Naive thymus-derived CD4-positive, alpha-beta T cell (primary cell): ENCODE results near the gene TSHZ1. TPM values are rescaled to one million over a fixed set of nuclear protein-coding genes. Genes with fewer than 3 reads are reported as not detected.

Source experiments
- ATAC-seq: fragments of 150-1000 bp; cut with Tn5 transposase; 2 replicates; pipeline ENCODE4 v1.10.0; 2021; ENCODE audit warnings: mild to moderate bottlenecking, moderate library complexity
- CTCF ChIA-PET: fragments of 350-600 bp; sonication (Branson Sonifier 250); formaldehyde crosslinking; loops from one replicate; lab custom pipeline; 2021; ENCODE audit warnings: antibody characterized with exemption; lab: Charles Lee
- POLR2A ChIA-PET: fragments of 350-600 bp; sonication (Branson Sonifier 250); formaldehyde crosslinking; loops from one replicate; lab custom pipeline; 2021; ENCODE audit warnings: antibody characterized with exemption, inconsistent platforms; lab: Charles Lee
- DNase-seq, 9 donors: peaks; one replicate each; pipeline versions ENCODE4 v3.0.0 to v3.0.0-alpha.2; 2020 to 2022; ENCODE audit warnings: mixed read lengths in 1 of 9
- H3K27ac ChIP-seq: one replicate; pipeline ENCODE4 v1.7.0; 2013; ENCODE audit warnings: mild to moderate bottlenecking, low read depth, low read length, moderate library complexity
- H3K27me3 ChIP-seq, 2 donors: one replicate each; pipeline ENCODE4 v1.7.0; 2013; ENCODE audit warnings: low read length in 2 of 2, mild to moderate bottlenecking in 2 of 2, moderate library complexity in 2 of 2; ENCODE audit not compliant: control insufficient read depth in 2 of 2, insufficient read depth in 2 of 2
- H3K36me3 ChIP-seq, 3 experiments: 1 replicate in 2 of 3; 2 replicates in 1 of 3; pipeline ENCODE4 v1.7.0; 2013; ENCODE audit warnings: low read length in 3 of 3, mild to moderate bottlenecking in 3 of 3, moderate library complexity in 1 of 3; ENCODE audit not compliant: insufficient read depth in 3 of 3, control insufficient read depth in 2 of 3
- H3K4me1 ChIP-seq, 2 donors: one replicate each; pipeline ENCODE4 v1.7.0; 2013; ENCODE audit warnings: low read length in 2 of 2, mild to moderate bottlenecking in 2 of 2, moderate library complexity in 1 of 2; ENCODE audit not compliant: control insufficient read depth in 2 of 2, insufficient read depth in 2 of 2
- H3K4me3 ChIP-seq: 2 replicates; pipeline ENCODE4 v1.7.0; 2013; ENCODE audit warnings: mild to moderate bottlenecking, low read length
- H3K9me3 ChIP-seq, 3 experiments: 1 replicate in 2 of 3; 2 replicates in 1 of 3; pipeline ENCODE4 v1.7.0; 2013; ENCODE audit warnings: low read length in 3 of 3; ENCODE audit not compliant: control insufficient read depth in 2 of 3
- H3K27ac Mint-ChIP-seq, 9 donors: one replicate each; pipeline ENCODE4 v1.8.0; 2020 to 2022; ENCODE audit warnings: mixed read lengths in 9 of 9, mild to moderate bottlenecking in 8 of 9, moderate library complexity in 5 of 9, inconsistent platforms in 2 of 9
- H3K27me3 Mint-ChIP-seq, 5 donors: one replicate each; pipeline ENCODE4 v1.8.0; 2021 to 2022; ENCODE audit warnings: mixed read lengths in 5 of 5, mild to moderate bottlenecking in 1 of 5
- H3K36me3 Mint-ChIP-seq, 5 donors: one replicate each; pipeline ENCODE4 v1.8.0; 2020 to 2022; ENCODE audit warnings: mixed read lengths in 5 of 5, mild to moderate bottlenecking in 3 of 5, inconsistent platforms in 1 of 5
- H3K4me1 Mint-ChIP-seq, 7 donors: one replicate each; pipeline ENCODE4 v1.8.0; 2020 to 2022; ENCODE audit warnings: mixed read lengths in 7 of 7, mild to moderate bottlenecking in 3 of 7, inconsistent platforms in 1 of 7
- H3K4me3 Mint-ChIP-seq, 10 donors: one replicate each; pipeline ENCODE4 v1.8.0; 2020 to 2022; ENCODE audit warnings: mild to moderate bottlenecking in 10 of 10, mixed read lengths in 10 of 10, moderate library complexity in 6 of 10, inconsistent platforms in 2 of 10
- H3K9me3 Mint-ChIP-seq, 11 donors: one replicate each; pipeline ENCODE4 v1.8.0; 2020 to 2022; ENCODE audit warnings: mixed read lengths in 11 of 11, mild to moderate bottlenecking in 4 of 11, inconsistent platforms in 1 of 11, moderate library complexity in 1 of 11
- intact Hi-C, 2 donors: fragments of 100-400 bp; cut with micrococcal nuclease; formaldehyde crosslinking; loops; one replicate each; pipeline ENCODE4 v1.15.1; 2023
- polyA plus RNA-seq, 2 donors: library from polyadenylated mRNA; unstranded; fragments of 300-500 nt; fragmentation: Illumina TruSeq; gene quantifications; one replicate each; pipeline ENCODE4 v1.2.3, GENCODE V29; 2021
- total RNA-seq, 6 experiments: library from RNA in 5 of 6; stranded (reverse) in 5 of 6; gene quantifications; 1 replicate in 5 of 6; 2 replicates in 1 of 6; pipeline ENCODE4 v1.2.3 and lab custom pipeline; 2021 to 2026

The TSHZ1 gene
- total and polyA plus RNA-seq, 7 experiments from 2014 or later, result 4.5 to 33.5 (median 23.4) TPM

DNA sequence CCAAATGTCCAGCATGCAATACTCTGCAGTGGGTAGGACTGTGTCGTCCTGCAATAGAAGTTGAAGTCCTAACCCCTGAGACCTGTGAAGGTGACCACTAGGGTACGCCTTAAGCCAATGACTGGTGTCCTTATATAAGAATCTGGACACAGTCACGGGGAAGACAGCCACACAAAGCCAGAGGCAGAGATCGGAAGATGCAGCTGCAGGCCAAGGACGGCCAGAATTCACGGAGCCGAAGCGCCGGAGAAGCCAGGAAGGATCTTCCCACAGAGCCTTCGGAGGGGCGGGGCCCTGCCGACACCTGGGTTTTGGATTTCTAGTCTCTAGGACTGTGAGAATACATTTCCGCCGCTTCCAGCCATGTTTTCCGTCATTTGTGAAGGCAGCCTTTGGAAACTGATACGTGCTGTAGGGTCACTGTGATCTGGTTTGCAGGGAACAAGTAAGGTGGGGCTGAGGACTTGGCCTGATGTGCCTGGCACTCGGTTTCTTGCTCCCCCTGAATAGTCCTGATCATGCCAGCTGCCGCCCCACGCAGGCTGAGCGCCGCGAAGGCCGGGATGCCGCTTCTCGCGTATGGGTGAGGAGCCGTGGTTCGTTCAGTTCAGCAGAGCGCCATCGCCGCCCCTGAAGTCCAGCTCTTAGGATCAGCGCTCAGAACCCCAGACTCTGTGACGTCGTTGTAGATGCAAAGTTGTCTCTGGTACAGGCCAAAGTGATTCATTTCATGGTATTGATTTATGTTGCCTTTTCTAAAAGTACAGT, 40.4 kb upstream of the TSHZ1 start:
- H3K4me3 Mint-ChIP-seq, result no peak overlapping the region
- Histone ChIP-seq H3K4me3 (no peak overlapping the region), H3K27me3 (no peaks in the 10 kb centered on the region), H3K36me3 (no peaks in the 10 kb centered on the region), H3K4me1 (no peaks in the 10 kb centered on the region), H3K27ac (no peak overlapping the region), H3K9me3 (no peaks in the 10 kb centered on the region)
- peak overlapping the region in 1 of 9 donors; percentile 2 for H3K27ac Mint-ChIP-seq
- no peaks in the 10 kb centered on the region for H3K36me3 Mint-ChIP-seq
- no peak for ATAC-seq
- peaks cover 0 to 16% (median 7%) of the 10 kb centered on the region in 7 donors for H3K4me1 Mint-ChIP-seq
- ChIA-PET POLR2A (no interaction called here), CTCF (interaction anchor here (0.7 kb wide), 1 partner anchor 74 kb away, joined by 3 read pairs; no protein-coding TSS in a partner anchor)
- peaks cover 0 to 10% (median 0%) of the 10 kb centered on the region in 11 donors for H3K9me3 Mint-ChIP-seq
- no peak for DNase-seq
- intact Hi-C loops, result loop anchor here in 1 of 2 donors (10.0 kb wide), 1 partner anchor 305 kb away; no protein-coding TSS in a partner anchor
- H3K27me3 Mint-ChIP-seq, result peaks cover 0 to 4% (median 0%) of the 10 kb centered on the region in 5 donors

- no peaks in the 10 kb centered on the region for H3K9me3 ChIP-seq
- no peaks in the 10 kb centered on the region for H3K27me3 ChIP-seq
- Mint-ChIP-seq H3K4me3 (no peak overlapping the region), H3K27me3 (peaks cover 0 to 4% (median 0%) of the 10 kb centered on the region in 5 donors), H3K36me3 (no peaks in the 10 kb centered on the region), H3K4me1 (peaks cover 0 to 16% (median 7%) of the 10 kb centered on the region in 7 donors), H3K27ac (no peak overlapping the region), H3K9me3 (peaks cover 0 to 3% (median 0%) of the 10 kb centered on the region in 11 donors)
- ATAC-seq (no peak), DNase-seq (no peak)
- CTCF ChIA-PET, result interaction anchor here (0.7 kb wide), 1 partner anchor 73 kb away, joined by 3 read pairs; no protein-coding TSS in a partner anchor
- H3K4me3 ChIP-seq, result no peak overlapping the region
- intact Hi-C loops, result loop anchor here in 1 of 2 donors (10.0 kb wide), 1 partner anchor 304 kb away; no protein-coding TSS in a partner anchor
- no peaks in the 10 kb centered on the region for H3K4me1 ChIP-seq
- no peak overlapping the region for H3K27ac ChIP-seq
- POLR2A ChIA-PET, result no interaction called here
- H3K36me3 ChIP-seq, result no peaks in the 10 kb centered on the region
These were observed 39.7 kb upstream of the TSHZ1 start for GRCh38 chr18:75170916-75171315.

- DNase-seq, result no peak
- intact Hi-C loops, result loop anchor here in 1 of 2 donors (10.0 kb wide), 1 partner anchor 302 kb away; no protein-coding TSS in a partner anchor
- peaks cover 0 to 4% (median 0%) of the 10 kb centered on the region in 5 donors for H3K27me3 Mint-ChIP-seq
These were observed 38.1 kb upstream of the TSHZ1 start for GRCh38 chr18:75172299-75173124.

DNA sequence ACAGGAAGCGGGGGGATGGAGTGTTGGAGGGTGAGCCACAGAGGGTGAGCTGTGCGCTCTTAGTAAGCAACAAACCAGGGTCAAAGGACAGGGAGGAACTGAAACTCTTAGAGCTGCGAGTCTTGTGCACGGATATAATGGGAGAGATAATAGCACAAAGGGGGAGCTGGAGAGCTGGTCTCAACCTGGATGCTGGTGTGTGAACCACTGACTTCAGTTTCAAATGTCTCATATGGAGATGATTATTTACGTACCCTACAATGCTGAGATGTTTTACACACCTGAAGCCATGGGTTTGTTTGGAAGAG, 37.5 kb upstream of the TSHZ1 start:
- ATAC-seq, result peak; percentile 72
- peaks cover 0 to 16% (median 10%) of the 10 kb centered on the region in 7 donors for H3K4me1 Mint-ChIP-seq
- CTCF ChIA-PET, result interaction anchor here (1.1 to 1.3 kb wide), 2 partner anchors 12 to 71 kb away, joined by 3 read pairs; no protein-coding TSS in a partner anchor
- H3K36me3 Mint-ChIP-seq, result no peaks in the 10 kb centered on the region
- H3K27me3 Mint-ChIP-seq, result peaks cover 0 to 4% (median 0%) of the 10 kb centered on the region in 5 donors
- DNase-seq, result peak in 3 of 9 donors; percentile 11 to 23 (median 16)
- POLR2A ChIA-PET, result interaction anchor here (1.2 kb wide), 1 partner anchor 34 kb away, joined by 5 read pairs; no protein-coding TSS in a partner anchor
- Histone ChIP-seq H3K36me3 (no peaks in the 10 kb centered on the region), H3K4me3 (no peak overlapping the region), H3K27me3 (no peaks in the 10 kb centered on the region), H3K27ac (no peak overlapping the region), H3K9me3 (no peaks in the 10 kb centered on the region), H3K4me1 (no peaks in the 10 kb centered on the region)
- no peaks in the 10 kb centered on the region for H3K9me3 Mint-ChIP-seq
- H3K4me3 Mint-ChIP-seq, result no peak overlapping the region
- intact Hi-C loops, result loop anchor here in 1 of 2 donors (10.0 kb wide), 1 partner anchor 302 kb away; no protein-coding TSS in a partner anchor
- H3K27ac Mint-ChIP-seq, result peak overlapping the region in 2 of 9 donors; percentile 12 to 43

More at GRCh38 chr18:75172299-75173124, 38.1 kb upstream of the TSHZ1 start:
- ChIA-PET POLR2A (interaction anchor here (0.6 to 1.2 kb wide), 2 partner anchors 24 to 35 kb away, joined by 3 to 5 read pairs; no protein-coding TSS in a partner anchor), CTCF (interaction anchor here (1.3 kb wide), 1 partner anchor 71 kb away, joined by 3 read pairs; no protein-coding TSS in a partner anchor)
- no peak for ATAC-seq
- no peaks in the 10 kb centered on the region for H3K4me1 ChIP-seq
- no peak overlapping the region for H3K27ac ChIP-seq
- H3K27ac Mint-ChIP-seq, result peak overlapping the region in 2 of 9 donors; percentile 12 to 43
- no peak overlapping the region for H3K4me3 ChIP-seq
- no peaks in the 10 kb centered on the region for H3K9me3 Mint-ChIP-seq
- no peaks in the 10 kb centered on the region for H3K9me3 ChIP-seq
- no peaks in the 10 kb centered on the region for H3K27me3 ChIP-seq
- H3K4me1 Mint-ChIP-seq, result peaks cover 0 to 16% (median 10%) of the 10 kb centered on the region in 7 donors
- no peak overlapping the region for H3K4me3 Mint-ChIP-seq
- no peaks in the 10 kb centered on the region for H3K36me3 ChIP-seq
- H3K36me3 Mint-ChIP-seq, result no peaks in the 10 kb centered on the region

- H3K36me3 ChIP-seq, result no peaks in the 10 kb centered on the region
- no peak overlapping the region for H3K4me3 Mint-ChIP-seq
- no peaks in the 10 kb centered on the region for H3K27me3 ChIP-seq
- ATAC-seq (no peak), DNase-seq (no peak)
- no peaks in the 10 kb centered on the region for H3K9me3 Mint-ChIP-seq
- H3K27ac Mint-ChIP-seq, result peak overlapping the region in 1 of 9 donors; percentile 36
- H3K9me3 ChIP-seq, result no peaks in the 10 kb centered on the region
- peaks cover 0 to 4% (median 0%) of the 10 kb centered on the region in 5 donors for H3K27me3 Mint-ChIP-seq
- peaks cover 0 to 16% (median 10%) of the 10 kb centered on the region in 7 donors for H3K4me1 Mint-ChIP-seq
- POLR2A ChIA-PET, result interaction anchor here (1.2 kb wide), 1 partner anchor 34 kb away, joined by 5 read pairs; no protein-coding TSS in a partner anchor
- intact Hi-C loops, result loop anchor here in 1 of 2 donors (10.0 kb wide), 1 partner anchor 301 kb away; no protein-coding TSS in a partner anchor
- H3K36me3 Mint-ChIP-seq, result no peaks in the 10 kb centered on the region
- no peak overlapping the region for H3K4me3 ChIP-seq
- CTCF ChIA-PET, result interaction anchor here (1.1 to 1.3 kb wide), 2 partner anchors 11 to 70 kb away, joined by 3 read pairs; no protein-coding TSS in a partner anchor
- H3K27ac ChIP-seq, result no peak overlapping the region
- H3K4me1 ChIP-seq, result no peaks in the 10 kb centered on the region
These were observed 36.9 kb upstream of the TSHZ1 start for GRCh38 chr18:75173738-75174137.

GRCh38 chr18:75176849-75177248, 33.7 kb upstream of the TSHZ1 start:
- intact Hi-C loops, result loop anchor here in 1 of 2 donors (10.0 kb wide), 1 partner anchor 298 kb away; no protein-coding TSS in a partner anchor
- no peak overlapping the region for H3K4me3 Mint-ChIP-seq

More at GRCh38 chr18:75176849-75177248, 33.7 kb upstream of the TSHZ1 start:
- Mint-ChIP-seq H3K9me3 (no peaks in the 10 kb centered on the region), H3K36me3 (no peaks in the 10 kb centered on the region), H3K27ac (peak overlapping the region in 1 of 9 donors; percentile 70), H3K27me3 (peaks cover 0 to 8% (median 0%) of the 10 kb centered on the region in 5 donors), H3K4me1 (peaks cover 0 to 16% (median 10%) of the 10 kb centered on the region in 7 donors)
- Histone ChIP-seq H3K27ac (no peak overlapping the region), H3K36me3 (no peaks in the 10 kb centered on the region), H3K4me1 (no peaks in the 10 kb centered on the region), H3K27me3 (no peaks in the 10 kb centered on the region), H3K9me3 (no peaks in the 10 kb centered on the region), H3K4me3 (no peak overlapping the region)
- POLR2A ChIA-PET, result no interaction called here
- CTCF ChIA-PET, result interaction anchor here (0.7 to 1.2 kb wide), 2 partner anchors 11 to 440 kb away, joined by 3 to 4 read pairs; no protein-coding TSS in a partner anchor
- DNase-seq (no peak), ATAC-seq (no peak)
